Uterus (tissue), 2 donors: Measurements from ENCODE around the gene NAT10.

Experiments
- POLR2A ChIP-seq, 2 donors: fragments of 450-650 bp; IDR thresholded peaks; one replicate each; pipeline ENCODE4 v1.6.1; 2016; ENCODE audit warnings: antibody characterized with exemption in 2 of 2, mild to moderate bottlenecking in 1 of 2, moderate library complexity in 1 of 2
- TF ChIP-seq, protein P1 (sequence below), 4 experiments: fragments of 200-600 bp in 2 of 4; fragments of 450-650 bp in 2 of 4; sonication (generic) in 2 of 4; IDR thresholded peaks; one replicate each; pipeline ENCODE4 v1.5.1; 2016 to 2019; ENCODE audit warnings: antibody characterized with exemption in 4 of 4, mild to moderate bottlenecking in 2 of 4, moderate library complexity in 1 of 4

DNA sequence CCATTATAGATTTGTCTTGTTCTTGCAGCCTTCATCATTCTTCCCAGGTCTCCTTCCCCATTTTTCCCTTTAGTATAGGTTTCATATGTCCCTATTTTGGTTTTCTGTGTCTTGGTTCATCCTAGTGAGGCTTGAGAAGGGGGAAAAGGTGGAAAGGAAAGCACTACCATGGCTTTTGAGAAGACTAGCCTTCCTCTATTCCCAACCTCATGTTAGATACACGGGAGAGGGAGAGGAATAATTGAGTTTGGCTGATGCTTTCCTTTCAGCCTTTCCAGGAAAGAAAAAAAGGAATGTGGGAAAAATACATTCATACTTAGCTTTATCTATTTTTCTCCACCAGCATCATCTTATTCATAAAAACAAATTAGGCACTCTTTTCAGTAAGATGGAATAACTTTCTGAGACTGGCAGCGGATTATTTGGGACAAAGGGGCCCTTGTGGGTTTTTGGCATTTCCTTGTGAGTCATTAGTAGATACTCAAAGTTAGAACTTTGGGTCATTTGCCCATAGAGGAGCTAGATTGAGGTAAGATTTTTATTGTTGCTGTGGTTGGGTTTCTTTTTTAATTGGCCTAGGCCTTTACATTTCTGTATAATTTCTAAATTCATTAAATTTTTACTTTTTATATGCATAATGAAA lies 30.1 kb upstream of the NAT10 start:
- TF ChIP-seq, protein P1, sequence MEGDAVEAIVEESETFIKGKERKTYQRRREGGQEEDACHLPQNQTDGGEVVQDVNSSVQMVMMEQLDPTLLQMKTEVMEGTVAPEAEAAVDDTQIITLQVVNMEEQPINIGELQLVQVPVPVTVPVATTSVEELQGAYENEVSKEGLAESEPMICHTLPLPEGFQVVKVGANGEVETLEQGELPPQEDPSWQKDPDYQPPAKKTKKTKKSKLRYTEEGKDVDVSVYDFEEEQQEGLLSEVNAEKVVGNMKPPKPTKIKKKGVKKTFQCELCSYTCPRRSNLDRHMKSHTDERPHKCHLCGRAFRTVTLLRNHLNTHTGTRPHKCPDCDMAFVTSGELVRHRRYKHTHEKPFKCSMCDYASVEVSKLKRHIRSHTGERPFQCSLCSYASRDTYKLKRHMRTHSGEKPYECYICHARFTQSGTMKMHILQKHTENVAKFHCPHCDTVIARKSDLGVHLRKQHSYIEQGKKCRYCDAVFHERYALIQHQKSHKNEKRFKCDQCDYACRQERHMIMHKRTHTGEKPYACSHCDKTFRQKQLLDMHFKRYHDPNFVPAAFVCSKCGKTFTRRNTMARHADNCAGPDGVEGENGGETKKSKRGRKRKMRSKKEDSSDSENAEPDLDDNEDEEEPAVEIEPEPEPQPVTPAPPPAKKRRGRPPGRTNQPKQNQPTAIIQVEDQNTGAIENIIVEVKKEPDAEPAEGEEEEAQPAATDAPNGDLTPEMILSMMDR (IDR thresholded peaks at IDR 0.05): no peak
- no peak for TF ChIP-seq POLR2A (IDR thresholded peaks at IDR 0.05)
